AG04450 (cell line): ENCODE data around the gene MTG1. TPM values are rescaled to one million over a fixed set of nuclear protein-coding genes. Genes with fewer than 3 reads are reported as not detected.
A peak's percentile ranks its signal among the peaks of the same experiment; 100 is the strongest.

Experiments used
- CTCF ChIA-PET: fragments of 300-600, 350-600 bp; formaldehyde crosslinking; extraction: SDS; loops from one replicate; lab custom pipeline; 2022; ENCODE audit warnings: antibody characterized with exemption, inconsistent platforms; lab: Charles Lee
- POLR2A ChIA-PET: fragments of 350-600 bp; formaldehyde crosslinking; extraction: SDS; loops from one replicate; lab custom pipeline; 2021; ENCODE audit warnings: antibody characterized with exemption, inconsistent platforms; lab: Yijun Ruan, JAX
- DNase-seq: peaks from one replicate; pipeline ENCODE4 v3.0.0-alpha.2; 2011; ENCODE audit warnings: low read depth, low spot score
- H3K27ac ChIP-seq: one replicate; pipeline ENCODE4 v1.5.1; 2012; ENCODE audit warnings: low read depth, low read length, control low read depth
- H3K27me3 ChIP-seq: one replicate; pipeline ENCODE4 v1.6.0; 2012; ENCODE audit warnings: low read length; ENCODE audit not compliant: control insufficient read depth, insufficient read depth
- H3K4me3 ChIP-seq: 2 replicates; pipeline ENCODE4 v1.5.1; 2011; ENCODE audit warnings: mild to moderate bottlenecking, low read depth, low read length, control low read depth
- H3K9me3 ChIP-seq: 2 replicates; pipeline ENCODE4 v1.5.1; 2012; ENCODE audit warnings: low read length; ENCODE audit not compliant: control insufficient read depth, insufficient read depth
- CTCF ChIP-seq: IDR thresholded peaks from 2 replicates; pipeline ENCODE4 v1.5.1; 2011; ENCODE audit warnings: low read depth, low read length, control low read depth, inconsistent platforms
- polyA plus RNA-seq: library from polyadenylated mRNA; depleted of rRNA; stranded (reverse); fragments of >200 nt; gene quantifications from 2 replicates; pipeline ENCODE4 v1.2.3, GENCODE V29; 2011

MTG1 gene
- polyA plus RNA-seq, 1 experiment: 36.1 TPM

- Histone ChIP-seq H3K4me3 (no peak overlapping the region), H3K9me3 (no peaks in the 10 kb centered on the region; the same call in 1 of the 2 replicates), H3K27me3 (no peaks in the 10 kb centered on the region), H3K27ac (no peak overlapping the region)
- DNase-seq: no peak
- POLR2A ChIA-PET: interaction anchor here (1.2 kb wide), 1 partner anchor 13 kb away, joined by 3 read pairs; the partner anchor contains the start of gene PAOX
- no peak for TF ChIP-seq CTCF
- CTCF ChIA-PET: interaction anchor here (2.4 to 2.8 kb wide), 2 partner anchors 62 to 63 kb away, joined by 10 to 11 read pairs; no protein-coding TSS in a partner anchor
These were observed 2.0 kb upstream of the MTG1 start for GRCh38 chr10:133391761-133392518.

GRCh38 chr10:133393401-133394063, 425 bp upstream of the MTG1 start:
- no peak for TF ChIP-seq CTCF
- Histone ChIP-seq H3K4me3 (peak overlapping the region; percentile 35), H3K27me3 (no peaks in the 10 kb centered on the region), H3K9me3 (no peaks in the 10 kb centered on the region; the same call in 1 of the 2 replicates), H3K27ac (peak overlapping the region; percentile 11)
- ChIA-PET CTCF (interaction anchor here (2.8 kb wide), 1 partner anchor 64 kb away, joined by 11 read pairs; no protein-coding TSS in a partner anchor), POLR2A (no interaction called here)
- no peak for DNase-seq

GRCh38 chr10:133394801-133395221, 854 bp downstream of the MTG1 start:
- TF ChIP-seq CTCF: no peak
- Histone ChIP-seq H3K9me3 (no peaks in the 10 kb centered on the region; the same call in 1 of the 2 replicates), H3K4me3 (peak overlapping the region; percentile 86), H3K27me3 (no peaks in the 10 kb centered on the region), H3K27ac (peak overlapping the region; percentile 70)
- ChIA-PET POLR2A (no interaction called here), CTCF (interaction anchor here (2.8 kb wide), 1 partner anchor 65 kb away, joined by 11 read pairs; no protein-coding TSS in a partner anchor)
- no peak for DNase-seq

- POLR2A ChIA-PET: no interaction called here
- Histone ChIP-seq H3K27me3 (no peaks in the 10 kb centered on the region), H3K9me3 (no peaks in the 10 kb centered on the region; the same call in 1 of the 2 replicates), H3K27ac (no peak overlapping the region), H3K4me3 (no peak overlapping the region)
- no peak for DNase-seq
- no peak for TF ChIP-seq CTCF
- CTCF ChIA-PET: interaction anchor here (1.6 kb wide), 1 partner anchor 67 kb away, joined by 3 read pairs; no protein-coding TSS in a partner anchor
These were observed 2.2 kb downstream of the MTG1 start for GRCh38 chr10:133396035-133396624.
